ENCODE measurements around the gene KAT6B. TPM values are rescaled to one million over a fixed set of nuclear protein-coding genes. Genes with fewer than 3 reads are reported as not detected.

KAT6B gene
- total and polyA plus RNA-seq, 10 of the 15 experiments (the other 5 are each of a cell fraction or from before 2014, with no cell fraction given): 2.7 to 22.6 (median 15.7) TPM

DNA sequence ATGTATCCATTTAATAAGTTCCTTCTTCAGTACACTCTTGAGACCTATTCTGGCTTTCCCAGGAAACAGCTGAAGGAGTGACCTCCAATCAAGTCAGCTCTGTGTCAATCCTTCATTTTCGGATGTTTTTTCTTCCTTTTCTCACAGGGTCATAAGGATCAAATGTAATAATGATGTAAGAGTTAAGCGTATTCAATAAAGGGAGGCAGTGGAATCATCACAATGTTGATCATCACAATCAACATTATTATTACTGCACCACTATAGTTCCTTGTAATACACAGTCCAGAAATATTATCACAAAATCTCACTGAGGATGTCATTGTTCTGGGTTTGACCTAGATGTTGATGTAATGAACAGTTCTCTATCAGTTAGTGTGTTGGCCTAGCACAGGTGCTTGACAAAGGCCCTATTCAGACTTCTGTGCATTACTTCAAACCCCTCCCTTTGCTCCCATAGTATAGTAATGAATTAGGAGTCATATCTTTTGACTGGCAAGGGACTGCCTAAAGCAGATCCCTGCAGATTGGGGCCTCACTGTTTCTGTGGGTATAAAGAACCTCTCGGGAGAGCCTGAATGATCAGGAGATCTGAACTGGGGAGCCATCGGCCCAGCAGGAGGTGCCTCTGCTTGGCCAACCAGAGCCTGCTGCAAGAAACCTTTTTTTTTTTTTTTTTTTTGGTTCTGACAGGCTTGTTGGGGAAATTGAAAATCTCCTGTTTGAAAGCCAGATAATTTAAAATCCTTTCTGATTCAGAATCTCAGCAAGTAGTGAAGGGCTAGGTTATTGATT lies 100.6 kb downstream of the KAT6B start:
- H3K4me2 ChIP-seq (ENCODE audit: control insufficient read depth, insufficient read depth): no peak overlapping the region
- H3K27ac ChIP-seq (ENCODE audit: control insufficient read depth, insufficient read depth): no peak overlapping the region
- no peak for FAIRE-seq
- H3K9ac ChIP-seq (ENCODE audit: control insufficient read depth, insufficient read depth, low read length): no peak overlapping the region
- ChIA-PET RAD21 (ENCODE audit: unreplicated experiment) (no interaction called here), CTCF (interaction anchor here (1.0 to 1.7 kb wide), 2 partner anchors 25 to 31 kb away, joined by 3 to 6 read pairs; no protein-coding TSS in a partner anchor), SMC1A (ENCODE audit: uncharacterized antibody, unreplicated experiment) (no interaction called here), POLR2A (interaction anchor here (1.0 kb wide), 1 partner anchor 10 kb away, joined by 3 read pairs; no protein-coding TSS in a partner anchor)
- H3K27me3 ChIP-seq (replicated peaks in 1 of 2; ENCODE audit: control insufficient read depth in 2 of 2, insufficient read depth in 2 of 2, low read length in 1 of 2): no peaks in the 10 kb centered on the region
- DNase-seq (ENCODE audit: low read depth, low spot score): no peak
- intact Hi-C loops (cut with micrococcal nuclease; ENCODE audit: unreplicated experiment) (no loop called here), in situ Hi-C loops (cut with MboI) (no loop called here)
- no peak overlapping the region for H3K4me3 ChIP-seq
- H3K4me1 ChIP-seq (ENCODE audit: control insufficient read depth, insufficient read depth, low read length): no peaks in the 10 kb centered on the region
- peaks cover 2% of the 10 kb centered on the region for H3K79me2 ChIP-seq (ENCODE audit: control insufficient read depth, insufficient read depth, low read length)
- no peak for ATAC-seq
- H3K9me3 ChIP-seq (replicated peaks; ENCODE audit: control insufficient read depth, insufficient read depth, low read length): no peaks in the 10 kb centered on the region
- H2AFZ ChIP-seq (ENCODE audit: control insufficient read depth, low read depth, low read length): no peak overlapping the region
- H4K20me1 ChIP-seq (ENCODE audit: control insufficient read depth, insufficient read depth): no peaks in the 10 kb centered on the region
- WGBS (ENCODE audit: insufficient coverage, insufficient replicate concordance, low lambda C conversion rate, missing lambda C conversion rate): 98% methylated on average over 4 of the region's 4 CpGs
- no peaks in the 10 kb centered on the region for H3K36me3 ChIP-seq (ENCODE audit: control insufficient read depth in 2 of 2, insufficient read depth in 2 of 2, low read length in 1 of 2)
- BruUV-seq (replicated peaks): no TSS peak
- TF ChIP-seq YY1 (IDR thresholded peaks at IDR 0.05; ENCODE audit: low read depth, low read length) (no peak), IKZF2 (IDR thresholded peaks at IDR 0.05) (no peak), ATF3 (IDR thresholded peaks at IDR 0.05; ENCODE audit: borderline replicate concordance, extremely low read depth, low read depth, low read length) (no peak), KDM1A (IDR thresholded peaks at IDR 0.05; ENCODE audit: borderline replicate concordance) (no peak), PML (IDR thresholded peaks at IDR 0.05; ENCODE audit: low read length) (no peak), CEBPZ (IDR thresholded peaks at IDR 0.05; ENCODE audit: low read depth, low read length) (no peak), CHD2 (IDR thresholded peaks at IDR 0.05; ENCODE audit: borderline replicate concordance, low read depth, low read length) (no peak), MEF2A (IDR thresholded peaks at IDR 0.05; ENCODE audit: insufficient read depth, low read depth, low read length) (no peak), SMAD5 (IDR thresholded peaks at IDR 0.05; ENCODE audit: low read depth) (no peak)
- TF ChIP-seq, protein P1, sequence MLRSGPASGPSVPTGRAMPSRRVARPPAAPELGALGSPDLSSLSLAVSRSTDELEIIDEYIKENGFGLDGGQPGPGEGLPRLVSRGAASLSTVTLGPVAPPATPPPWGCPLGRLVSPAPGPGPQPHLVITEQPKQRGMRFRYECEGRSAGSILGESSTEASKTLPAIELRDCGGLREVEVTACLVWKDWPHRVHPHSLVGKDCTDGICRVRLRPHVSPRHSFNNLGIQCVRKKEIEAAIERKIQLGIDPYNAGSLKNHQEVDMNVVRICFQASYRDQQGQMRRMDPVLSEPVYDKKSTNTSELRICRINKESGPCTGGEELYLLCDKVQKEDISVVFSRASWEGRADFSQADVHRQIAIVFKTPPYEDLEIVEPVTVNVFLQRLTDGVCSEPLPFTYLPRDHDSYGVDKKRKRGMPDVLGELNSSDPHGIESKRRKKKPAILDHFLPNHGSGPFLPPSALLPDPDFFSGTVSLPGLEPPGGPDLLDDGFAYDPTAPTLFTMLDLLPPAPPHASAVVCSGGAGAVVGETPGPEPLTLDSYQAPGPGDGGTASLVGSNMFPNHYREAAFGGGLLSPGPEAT (IDR thresholded peaks at IDR 0.05; ENCODE audit: low read depth): no peak
- TF ChIP-seq, protein P2, sequence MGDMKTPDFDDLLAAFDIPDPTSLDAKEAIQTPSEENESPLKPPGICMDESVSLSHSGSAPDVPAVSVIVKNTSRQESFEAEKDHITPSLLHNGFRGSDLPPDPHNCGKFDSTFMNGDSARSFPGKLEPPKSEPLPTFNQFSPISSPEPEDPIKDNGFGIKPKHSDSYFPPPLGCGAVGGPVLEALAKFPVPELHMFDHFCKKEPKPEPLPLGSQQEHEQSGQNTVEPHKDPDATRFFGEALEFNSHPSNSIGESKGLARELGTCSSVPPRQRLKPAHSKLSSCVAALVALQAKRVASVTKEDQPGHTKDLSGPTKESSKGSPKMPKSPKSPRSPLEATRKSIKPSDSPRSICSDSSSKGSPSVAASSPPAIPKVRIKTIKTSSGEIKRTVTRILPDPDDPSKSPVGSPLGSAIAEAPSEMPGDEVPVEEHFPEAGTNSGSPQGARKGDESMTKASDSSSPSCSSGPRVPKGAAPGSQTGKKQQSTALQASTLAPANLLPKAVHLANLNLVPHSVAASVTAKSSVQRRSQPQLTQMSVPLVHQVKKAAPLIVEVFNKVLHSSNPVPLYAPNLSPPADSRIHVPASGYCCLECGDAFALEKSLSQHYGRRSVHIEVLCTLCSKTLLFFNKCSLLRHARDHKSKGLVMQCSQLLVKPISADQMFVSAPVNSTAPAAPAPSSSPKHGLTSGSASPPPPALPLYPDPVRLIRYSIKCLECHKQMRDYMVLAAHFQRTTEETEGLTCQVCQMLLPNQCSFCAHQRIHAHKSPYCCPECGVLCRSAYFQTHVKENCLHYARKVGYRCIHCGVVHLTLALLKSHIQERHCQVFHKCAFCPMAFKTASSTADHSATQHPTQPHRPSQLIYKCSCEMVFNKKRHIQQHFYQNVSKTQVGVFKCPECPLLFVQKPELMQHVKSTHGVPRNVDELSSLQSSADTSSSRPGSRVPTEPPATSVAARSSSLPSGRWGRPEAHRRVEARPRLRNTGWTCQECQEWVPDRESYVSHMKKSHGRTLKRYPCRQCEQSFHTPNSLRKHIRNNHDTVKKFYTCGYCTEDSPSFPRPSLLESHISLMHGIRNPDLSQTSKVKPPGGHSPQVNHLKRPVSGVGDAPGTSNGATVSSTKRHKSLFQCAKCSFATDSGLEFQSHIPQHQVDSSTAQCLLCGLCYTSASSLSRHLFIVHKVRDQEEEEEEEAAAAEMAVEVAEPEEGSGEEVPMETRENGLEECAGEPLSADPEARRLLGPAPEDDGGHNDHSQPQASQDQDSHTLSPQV (IDR thresholded peaks at IDR 0.05): no peak
- TF ChIP-seq, protein P3, sequence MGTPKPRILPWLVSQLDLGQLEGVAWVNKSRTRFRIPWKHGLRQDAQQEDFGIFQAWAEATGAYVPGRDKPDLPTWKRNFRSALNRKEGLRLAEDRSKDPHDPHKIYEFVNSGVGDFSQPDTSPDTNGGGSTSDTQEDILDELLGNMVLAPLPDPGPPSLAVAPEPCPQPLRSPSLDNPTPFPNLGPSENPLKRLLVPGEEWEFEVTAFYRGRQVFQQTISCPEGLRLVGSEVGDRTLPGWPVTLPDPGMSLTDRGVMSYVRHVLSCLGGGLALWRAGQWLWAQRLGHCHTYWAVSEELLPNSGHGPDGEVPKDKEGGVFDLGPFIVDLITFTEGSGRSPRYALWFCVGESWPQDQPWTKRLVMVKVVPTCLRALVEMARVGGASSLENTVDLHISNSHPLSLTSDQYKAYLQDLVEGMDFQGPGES (IDR thresholded peaks at IDR 0.05): no peak
